Naive B cell (primary cell): ENCODE results near the gene IL37. TPM values are rescaled to one million over a fixed set of nuclear protein-coding genes. Genes with fewer than 3 reads are reported as not detected.

Source experiments
- ATAC-seq, 2 donors: fragments of 150-1000 bp; cut with Tn5 transposase; 2 replicates each; pipeline ENCODE4 v1.10.0; 2021; ENCODE audit warnings: low read depth in 2 of 2, mild to moderate bottlenecking in 2 of 2, moderate library complexity in 2 of 2
- DNase-seq: peaks from one replicate; pipeline ENCODE4 v3.0.0; 2022
- H3K27ac Mint-ChIP-seq, 6 donors: one replicate each; pipeline ENCODE4 v1.8.0; 2020 to 2022; ENCODE audit warnings: mild to moderate bottlenecking in 6 of 6, mixed read lengths in 6 of 6, moderate library complexity in 5 of 6, inconsistent platforms in 2 of 6
- H3K27me3 Mint-ChIP-seq, 3 donors: one replicate each; pipeline ENCODE4 v1.8.0; 2021 to 2022; ENCODE audit warnings: mixed read lengths in 3 of 3, mild to moderate bottlenecking in 1 of 3
- H3K36me3 Mint-ChIP-seq, 2 donors: one replicate each; pipeline ENCODE4 v1.8.0; 2020 to 2022; ENCODE audit warnings: mixed read lengths in 2 of 2, inconsistent platforms in 1 of 2, mild to moderate bottlenecking in 1 of 2
- H3K4me1 Mint-ChIP-seq, 3 donors: one replicate each; pipeline ENCODE4 v1.8.0; 2020 to 2022; ENCODE audit warnings: mixed read lengths in 3 of 3, inconsistent platforms in 1 of 3, mild to moderate bottlenecking in 1 of 3, moderate library complexity in 1 of 3
- H3K4me3 Mint-ChIP-seq, 8 donors: one replicate each; pipeline ENCODE4 v1.8.0; 2020 to 2022; ENCODE audit warnings: mild to moderate bottlenecking in 8 of 8, mixed read lengths in 8 of 8, moderate library complexity in 8 of 8, inconsistent platforms in 2 of 8
- H3K9me3 Mint-ChIP-seq, 7 donors: one replicate each; pipeline ENCODE4 v1.8.0; 2020 to 2022; ENCODE audit warnings: mixed read lengths in 7 of 7, mild to moderate bottlenecking in 5 of 7, inconsistent platforms in 2 of 7, moderate library complexity in 1 of 7
- polyA plus RNA-seq, 6 donors: library from polyadenylated mRNA; unstranded; fragments of 300-500 nt; fragmentation: Illumina TruSeq; gene quantifications; one replicate each; pipeline ENCODE4 v1.2.3, GENCODE V29; 2021; ENCODE audit warnings: low read depth in 6 of 6

IL37 gene
- polyA plus RNA-seq, 6 donors from 2014 or later: not detected

DNA sequence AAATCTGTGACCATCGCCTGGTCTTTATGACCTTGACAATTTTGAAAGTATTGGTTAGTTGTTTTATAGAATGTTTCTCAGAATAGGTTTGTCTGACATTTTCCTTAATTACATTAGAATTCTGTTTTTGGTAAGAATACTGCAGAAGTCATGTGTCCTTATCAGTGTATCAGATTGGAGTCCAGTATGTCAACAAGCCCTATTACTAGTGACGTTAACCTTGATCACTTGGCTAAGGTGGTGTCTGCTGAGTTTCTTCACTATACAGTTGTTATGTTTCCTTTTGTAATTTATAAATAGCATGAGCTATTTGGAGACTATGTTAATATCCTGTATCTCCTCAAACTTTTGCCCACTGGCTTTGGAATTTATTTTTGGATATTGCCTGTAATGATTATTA, 56.1 kb downstream of the IL37 start:
- ATAC-seq (no peak), DNase-seq (no peak)
- Mint-ChIP-seq H3K9me3 (no peaks in the 10 kb centered on the region), H3K36me3 (no peaks in the 10 kb centered on the region), H3K27ac (no peak overlapping the region), H3K4me3 (no peak overlapping the region), H3K27me3 (peaks cover 7 to 11% (median 11%) of the 10 kb centered on the region in 3 donors), H3K4me1 (peaks cover 0 to 5% (median 0%) of the 10 kb centered on the region in 3 donors)

Other genes with a start within 250 kb of the IL37 start
- not detected for gene NT5DC4, start 190.1 kb upstream of the IL37 start, polyA plus RNA-seq
- gene CKAP2L, start 146.6 kb upstream of the IL37 start, polyA plus RNA-seq: under 1 TPM in 1 of 6 donors, not detected in 5; 0.16 TPM
- not detected for gene IL1A, start 126.7 kb upstream of the IL37 start, polyA plus RNA-seq
- gene IL1B, start 74.4 kb upstream of the IL37 start, polyA plus RNA-seq: under 1 TPM in 2 of 6 donors, not detected in 4; 0.35 to 0.37 TPM
- gene IL36G, start 66.8 kb downstream of the IL37 start, polyA plus RNA-seq: not detected
- not detected for gene IL36A, start 94.3 kb downstream of the IL37 start, polyA plus RNA-seq
- not detected for gene IL36B, start 141.7 kb downstream of the IL37 start, polyA plus RNA-seq
- not detected for gene IL36RN, start 148.0 kb downstream of the IL37 start, polyA plus RNA-seq
- not detected for gene IL1F10, start 156.8 kb downstream of the IL37 start, polyA plus RNA-seq
- under 1 TPM in 2 of 6 donors, not detected in 4; 0.14 to 0.29 TPM for gene IL1RN, start 216.4 kb downstream of the IL37 start, polyA plus RNA-seq